Measurements from ENCODE around the gene CORO1A.

- no peak for TF ChIP-seq CTCF (IDR thresholded peaks at IDR 0.05; ENCODE audit: low read length)
- TF ChIP-seq EZH2 (optimal IDR thresholded peaks at IDR 0.05; ENCODE audit: low read depth, low read length), result no peak
Observed at GRCh38 chr16:30184096-30184890, 891 bp downstream of the CORO1A start.

All from MM.1S (cell line).